ENCODE measurements around the gene CREBRF. TPM values are rescaled to one million over a fixed set of nuclear protein-coding genes. Genes with fewer than 3 reads are reported as not detected.
"Not testable (repeated sequence)": the region's sequence is repeated elsewhere in the genome, so short reads cannot be mapped to it uniquely, and the experiment has no call there.

CREBRF gene
- total RNA-seq, 2 donors from 2014 or later, result 9.8 to 16.5 TPM

DNA sequence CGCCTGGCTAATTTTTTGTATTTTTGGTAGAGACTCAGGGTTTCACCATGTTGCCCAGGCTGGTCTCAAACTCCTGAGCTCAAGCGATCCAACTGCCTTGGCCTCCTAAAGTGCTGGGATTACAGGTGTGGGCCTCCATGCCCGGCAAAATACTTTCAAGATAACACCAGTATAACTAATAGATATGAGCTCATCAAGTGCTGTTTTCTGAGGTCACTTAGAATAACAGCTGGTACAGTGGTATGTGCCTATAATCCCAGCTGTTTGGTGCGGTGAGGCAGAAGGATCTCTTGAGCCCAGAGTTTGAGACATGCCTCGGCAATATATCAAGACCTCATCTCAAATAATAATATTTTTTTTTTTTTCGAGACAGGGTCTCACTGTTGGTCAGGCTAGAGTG, 30.5 kb upstream of the CREBRF start:
- Mint-ChIP-seq H3K4me1 (ENCODE audit: low read depth in 2 of 2) (peaks cover 6 to 10% of the 10 kb centered on the region in 2 donors), H3K36me3 (peaks cover 8% of the 10 kb centered on the region), H3K9me3 (no peaks in the 10 kb centered on the region), H3K4me3 (no peak overlapping the region), H3K27ac (no peak overlapping the region), H3K27me3 (no peaks in the 10 kb centered on the region)
- DNase-seq (ENCODE audit: low spot score), result no peak
- ATAC-seq, result no peak

DNA sequence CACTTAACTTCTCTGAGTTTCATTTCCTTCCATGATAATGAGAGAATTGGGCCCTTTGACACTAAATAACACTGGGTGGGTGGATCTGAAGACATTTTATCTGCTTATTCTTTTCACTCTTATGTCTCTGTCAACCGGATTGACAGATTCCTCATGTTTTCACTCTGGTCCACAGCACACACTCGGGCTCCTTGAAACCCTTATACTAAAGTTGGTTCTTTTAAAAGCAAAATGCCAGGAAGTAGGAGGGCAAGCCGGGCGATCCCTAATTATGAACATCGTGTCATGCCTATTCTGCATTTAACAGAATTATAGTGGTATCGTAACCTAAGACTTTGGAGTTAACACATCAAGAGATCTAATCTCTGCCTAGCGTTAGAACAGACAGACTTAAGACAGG, 28.2 kb upstream of the CREBRF start:
- Mint-ChIP-seq H3K36me3 (peaks cover 4% of the 10 kb centered on the region), H3K27ac (no peak overlapping the region), H3K4me3 (no peak overlapping the region), H3K4me1 (ENCODE audit: low read depth in 2 of 2) (peaks cover 3 to 10% of the 10 kb centered on the region in 2 donors), H3K9me3 (no peaks in the 10 kb centered on the region), H3K27me3 (no peaks in the 10 kb centered on the region)
- DNase-seq (ENCODE audit: low spot score) (no peak), ATAC-seq (no peak)

DNA sequence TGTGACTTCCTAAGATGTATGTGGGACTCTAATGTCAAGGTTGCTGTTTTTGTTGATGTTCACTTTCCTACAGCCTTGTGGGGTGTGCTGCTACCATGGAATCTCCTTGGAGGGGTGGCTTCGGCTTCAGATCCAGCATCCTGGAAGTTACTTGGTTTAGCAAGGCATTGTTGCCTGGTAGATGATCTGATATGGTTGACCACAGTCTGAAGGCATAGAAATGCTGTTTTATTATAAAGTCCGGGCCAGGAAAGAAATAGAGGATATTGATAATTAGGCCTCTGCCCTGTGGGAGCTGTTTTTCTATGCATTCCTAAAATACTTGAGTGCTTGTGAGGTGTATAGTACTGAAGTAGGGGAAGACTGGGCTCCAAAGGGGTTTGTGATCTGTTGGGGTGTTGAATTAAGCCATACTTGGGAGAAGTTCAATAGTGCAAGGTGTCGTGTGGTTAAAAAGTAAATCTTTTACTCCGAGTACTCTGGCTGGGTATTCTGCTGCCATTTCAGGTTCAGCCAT, 27.3 kb upstream of the CREBRF start:
- peaks cover 4% of the 10 kb centered on the region for H3K36me3 Mint-ChIP-seq
- no peak overlapping the region for H3K4me3 Mint-ChIP-seq
- DNase-seq (ENCODE audit: low spot score) (no peak), ATAC-seq (no peak)
- H3K9me3 Mint-ChIP-seq, result no peaks in the 10 kb centered on the region
- H3K27ac Mint-ChIP-seq, result no peak overlapping the region
- no peaks in the 10 kb centered on the region for H3K27me3 Mint-ChIP-seq
- peaks cover 6 to 10% of the 10 kb centered on the region in 2 donors for H3K4me1 Mint-ChIP-seq (ENCODE audit: low read depth in 2 of 2)

DNA sequence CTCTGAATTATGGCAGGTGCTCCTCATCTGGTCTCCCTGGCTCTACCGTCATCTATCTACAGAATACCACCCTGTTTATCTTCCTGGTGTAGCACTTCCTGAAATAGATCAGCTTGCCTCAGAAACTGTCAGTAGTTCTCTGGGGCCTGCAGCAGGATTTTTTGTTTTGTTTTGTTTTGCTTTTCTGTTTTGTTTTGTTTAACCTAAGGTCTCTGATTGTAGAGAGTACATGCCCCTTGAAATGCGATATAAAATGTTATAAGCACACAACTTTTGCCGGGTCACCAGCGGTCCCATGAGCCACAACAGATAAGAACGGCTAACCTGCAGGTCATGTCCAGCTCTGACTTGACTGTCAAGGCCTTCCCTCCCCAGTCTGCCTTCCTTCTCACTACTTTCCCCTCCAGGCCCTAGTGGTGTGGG, 26.6 kb upstream of the CREBRF start:
- peaks cover 5% of the 10 kb centered on the region for H3K36me3 Mint-ChIP-seq
- no peak overlapping the region for H3K4me3 Mint-ChIP-seq
- no peak overlapping the region for H3K27ac Mint-ChIP-seq
- peaks cover 5 to 11% of the 10 kb centered on the region in 2 donors for H3K4me1 Mint-ChIP-seq (ENCODE audit: low read depth in 2 of 2)
- H3K27me3 Mint-ChIP-seq, result no peaks in the 10 kb centered on the region
- DNase-seq (ENCODE audit: low spot score), result no peak
- no peaks in the 10 kb centered on the region for H3K9me3 Mint-ChIP-seq
- no peak for ATAC-seq

DNA sequence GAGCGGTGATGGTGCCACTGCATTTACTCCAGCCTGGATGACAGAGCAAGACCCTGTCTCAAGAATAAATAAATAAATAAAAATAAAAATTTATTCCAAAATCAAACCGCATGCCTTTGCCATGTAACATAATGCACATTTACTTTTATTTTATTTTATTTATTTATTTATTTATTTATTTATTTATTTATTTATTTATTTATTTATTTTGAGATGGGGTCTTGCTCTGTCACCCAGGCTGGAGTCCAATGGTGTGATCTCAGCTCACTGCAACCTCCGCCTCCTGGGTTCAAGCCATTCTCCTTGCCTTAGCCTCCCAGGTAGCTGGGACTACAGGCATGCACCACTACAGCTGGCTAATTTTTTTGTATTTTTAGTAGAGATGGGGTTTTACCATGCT, 24.1 kb upstream of the CREBRF start:
- not testable (repeated sequence) for ATAC-seq, H3K27me3 Mint-ChIP-seq

DNA sequence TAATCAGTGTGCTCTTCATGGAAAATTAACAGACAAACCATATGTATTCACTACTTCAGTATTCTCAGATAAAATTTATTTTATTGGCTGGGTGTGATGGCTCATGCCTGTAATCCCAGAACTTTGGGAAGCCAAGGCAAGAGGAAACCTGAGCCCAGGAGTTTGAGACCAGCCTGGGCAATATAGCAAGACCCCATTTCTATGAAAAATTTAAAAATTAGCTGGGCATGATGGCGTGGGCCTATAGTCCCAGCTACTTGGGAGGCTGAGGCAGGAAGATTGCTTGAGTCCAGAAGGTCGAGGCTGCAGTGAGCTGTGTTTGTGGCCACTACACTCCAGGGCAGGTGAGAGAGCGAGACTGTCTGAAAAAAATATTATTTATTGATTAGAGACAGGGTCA, 23.4 kb upstream of the CREBRF start:
- no peak for DNase-seq (ENCODE audit: low spot score)
- no peaks in the 10 kb centered on the region for H3K27me3 Mint-ChIP-seq
- peaks cover 22 to 27% of the 10 kb centered on the region in 2 donors for H3K4me1 Mint-ChIP-seq (ENCODE audit: low read depth in 2 of 2)
- peaks cover 6% of the 10 kb centered on the region for H3K36me3 Mint-ChIP-seq
- no peak overlapping the region for H3K27ac Mint-ChIP-seq
- H3K9me3 Mint-ChIP-seq, result no peaks in the 10 kb centered on the region
- H3K4me3 Mint-ChIP-seq, result no peak overlapping the region
- ATAC-seq, result no peak

More for the DNA sequence above, 24.1 kb upstream of the CREBRF start:
- not testable (repeated sequence) for H3K4me3 Mint-ChIP-seq; H3K27ac Mint-ChIP-seq; H3K36me3 Mint-ChIP-seq; H3K9me3 Mint-ChIP-seq; DNase-seq (ENCODE audit: low spot score)
- H3K4me1 Mint-ChIP-seq (ENCODE audit: low read depth in 2 of 2), result peaks cover 22 to 29% of the 10 kb centered on the region in 2 donors

DNA sequence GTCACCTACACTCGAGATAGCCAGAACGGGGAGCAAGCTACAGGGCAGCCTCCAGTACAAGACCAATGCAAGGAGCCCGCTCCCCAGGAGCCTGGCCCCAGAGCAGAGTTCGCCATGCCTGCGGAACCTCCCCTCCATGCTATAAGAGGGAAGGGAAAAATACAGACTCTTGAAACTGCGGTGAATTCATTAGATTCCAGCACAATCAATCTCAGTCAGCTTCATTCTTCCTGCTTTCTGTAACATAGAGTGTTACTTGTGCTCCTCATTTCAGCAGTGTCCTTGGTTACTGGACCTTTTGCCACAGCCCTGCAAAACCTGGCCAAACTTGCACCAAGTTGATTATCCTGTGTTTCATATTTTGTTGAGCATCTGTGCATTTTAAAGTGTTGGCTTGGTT, 22.2 kb upstream of the CREBRF start:
- Mint-ChIP-seq H3K36me3 (peaks cover 6% of the 10 kb centered on the region), H3K9me3 (no peaks in the 10 kb centered on the region), H3K27ac (peak overlapping the region in 1 of 2 donors; percentile 78), H3K4me3 (no peak overlapping the region), H3K27me3 (no peaks in the 10 kb centered on the region), H3K4me1 (ENCODE audit: low read depth in 2 of 2) (peaks cover 22 to 24% of the 10 kb centered on the region in 2 donors)
- no peak for ATAC-seq
- no peak for DNase-seq (ENCODE audit: low spot score)

DNA sequence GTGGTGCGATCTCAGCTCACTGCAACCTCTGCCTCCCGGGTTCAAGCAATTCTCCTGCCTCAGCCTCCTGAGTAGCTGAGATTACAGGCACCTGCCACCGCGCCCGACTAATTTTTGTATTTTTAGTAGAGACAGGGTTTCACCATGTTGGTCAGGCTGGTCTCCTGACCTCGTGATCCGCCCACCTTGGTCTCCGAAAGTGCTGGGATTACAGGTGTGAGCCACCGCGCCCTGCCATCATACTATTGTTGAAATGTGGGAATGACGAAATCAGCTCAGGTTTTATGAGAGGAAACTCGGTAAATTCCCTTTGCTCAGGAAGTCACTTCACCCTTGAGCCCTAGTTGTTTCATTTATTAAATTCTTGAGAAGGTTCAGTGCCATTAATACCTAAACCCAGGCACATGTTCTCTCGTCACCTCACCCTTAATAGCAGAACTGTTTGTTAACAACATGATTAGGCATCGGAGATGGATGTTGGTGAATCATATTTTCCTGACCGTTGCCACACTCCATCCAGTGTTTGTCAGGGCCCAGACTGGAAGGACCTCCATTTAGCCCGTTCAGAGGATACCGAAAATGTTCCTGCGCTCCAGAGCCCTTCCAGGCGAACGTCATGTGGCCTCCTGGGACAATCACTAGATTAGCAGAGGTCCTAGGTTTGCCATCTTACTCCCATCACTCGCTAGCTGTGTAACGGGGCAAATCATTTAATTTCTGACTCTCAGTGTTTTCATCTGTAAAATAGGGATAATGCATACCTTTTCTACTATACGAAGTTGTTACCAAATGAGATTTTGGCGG, 20.0 kb upstream of the CREBRF start:
- H3K27ac Mint-ChIP-seq, result peak overlapping the region; percentile 66 to 78
- ATAC-seq (no peak), DNase-seq (ENCODE audit: low spot score) (no peak)
- peaks cover 6% of the 10 kb centered on the region for H3K36me3 Mint-ChIP-seq
- no peaks in the 10 kb centered on the region for H3K9me3 Mint-ChIP-seq
- peaks cover 24 to 25% of the 10 kb centered on the region in 2 donors for H3K4me1 Mint-ChIP-seq (ENCODE audit: low read depth in 2 of 2)
- no peaks in the 10 kb centered on the region for H3K27me3 Mint-ChIP-seq
- H3K4me3 Mint-ChIP-seq, result peak overlapping the region; percentile 79

DNA sequence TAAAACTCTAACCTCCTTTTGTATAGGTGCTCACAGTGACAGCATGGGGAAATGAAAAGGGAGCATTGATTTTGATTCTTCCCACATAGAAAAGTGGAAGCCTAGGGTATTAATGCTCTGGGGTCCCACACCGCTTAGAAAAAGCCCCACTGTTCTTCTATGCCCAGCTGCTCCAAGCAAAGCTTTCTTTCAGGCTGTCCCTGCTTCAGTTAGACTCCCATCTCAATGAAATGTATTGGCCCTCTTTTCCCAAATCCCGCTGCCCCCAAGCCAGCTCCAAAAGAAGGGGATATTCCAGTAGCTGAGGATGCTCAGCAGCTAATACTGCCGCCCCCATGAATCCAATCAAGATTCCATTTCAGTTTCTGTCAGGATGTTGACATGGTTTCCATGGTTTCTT, 17.0 kb upstream of the CREBRF start:
- Mint-ChIP-seq H3K9me3 (no peaks in the 10 kb centered on the region), H3K27ac (no peak overlapping the region), H3K4me3 (no peak overlapping the region), H3K4me1 (ENCODE audit: low read depth in 2 of 2) (peaks cover 22% of the 10 kb centered on the region in 2 donors), H3K36me3 (peaks cover 5% of the 10 kb centered on the region), H3K27me3 (no peaks in the 10 kb centered on the region)
- ATAC-seq (no peak), DNase-seq (ENCODE audit: low spot score) (no peak)

DNA sequence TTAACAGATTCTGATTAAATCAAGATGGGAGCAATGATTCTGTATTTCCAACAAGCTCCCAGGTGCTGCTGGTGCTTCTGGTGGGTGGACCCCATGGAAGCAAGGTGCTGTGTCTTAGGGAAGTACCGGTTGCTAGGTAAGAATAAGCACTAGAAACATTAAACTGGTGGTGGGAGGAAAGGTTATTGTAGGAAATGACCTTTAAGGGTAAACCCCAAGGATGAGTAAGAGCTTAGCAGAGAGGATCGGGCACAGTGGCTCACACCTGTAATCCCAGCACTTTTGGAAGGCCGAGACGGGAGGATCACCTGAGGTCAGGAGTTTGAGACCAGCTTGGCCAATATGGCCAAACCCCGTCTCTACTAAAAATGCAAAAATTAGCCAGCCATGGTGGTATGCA, 16.2 kb upstream of the CREBRF start:
- no peak overlapping the region for H3K27ac Mint-ChIP-seq
- H3K4me3 Mint-ChIP-seq, result no peak overlapping the region
- H3K4me1 Mint-ChIP-seq (ENCODE audit: low read depth in 2 of 2), result peaks cover 15 to 16% of the 10 kb centered on the region in 2 donors
- no peaks in the 10 kb centered on the region for H3K27me3 Mint-ChIP-seq
- no peaks in the 10 kb centered on the region for H3K9me3 Mint-ChIP-seq
- H3K36me3 Mint-ChIP-seq, result no peaks in the 10 kb centered on the region
- DNase-seq (ENCODE audit: low spot score) (no peak), ATAC-seq (no peak)

DNA sequence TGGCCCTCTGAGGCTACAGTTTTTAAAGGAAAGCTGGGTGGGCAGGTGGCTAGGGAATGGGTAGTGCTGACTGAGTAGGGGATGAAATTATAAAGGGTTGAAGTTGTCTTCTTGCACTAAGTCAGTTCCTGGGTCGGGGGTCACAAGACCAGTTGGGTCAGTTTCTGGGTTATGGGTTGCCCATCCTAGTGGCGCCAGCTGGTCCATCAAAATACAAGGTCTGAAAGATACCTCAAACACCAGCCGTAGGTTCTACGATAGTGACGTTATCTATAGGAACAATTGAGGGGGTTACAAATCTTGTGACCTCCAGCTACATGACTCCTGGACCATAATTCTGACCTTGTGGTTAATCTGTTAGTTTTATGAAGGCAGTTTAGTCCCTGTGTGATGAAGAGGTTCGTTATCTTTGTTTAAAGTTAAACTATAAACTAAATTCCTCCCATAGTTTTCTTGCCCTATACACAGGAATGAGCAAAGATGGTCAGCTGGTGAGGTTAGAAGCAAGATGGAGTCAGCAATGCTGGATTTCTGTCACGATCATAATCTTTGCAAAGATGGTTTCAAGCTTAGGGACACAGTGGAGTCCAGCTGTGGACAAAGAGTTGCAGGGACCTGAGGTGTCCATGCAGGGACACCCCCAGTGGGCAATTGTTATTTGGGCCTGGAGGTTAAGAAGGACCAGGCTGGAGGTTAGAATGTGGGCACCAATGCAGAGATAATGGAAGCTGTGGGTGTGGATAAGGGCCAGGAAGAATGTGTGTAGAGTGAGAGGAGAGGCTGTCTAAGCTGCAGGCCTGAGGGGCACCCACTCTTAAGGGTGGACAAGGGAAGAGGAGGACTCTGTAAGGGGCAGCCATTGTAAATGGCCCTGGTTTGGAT, 14.0 kb upstream of the CREBRF start:
- Mint-ChIP-seq H3K4me1 (ENCODE audit: low read depth in 2 of 2) (peaks cover 0 to 3% of the 10 kb centered on the region in 2 donors), H3K27me3 (no peaks in the 10 kb centered on the region), H3K27ac (no peak overlapping the region), H3K4me3 (no peak overlapping the region), H3K36me3 (no peaks in the 10 kb centered on the region), H3K9me3 (no peaks in the 10 kb centered on the region)
- DNase-seq (ENCODE audit: low spot score), result no peak
- ATAC-seq, result no peak

DNA sequence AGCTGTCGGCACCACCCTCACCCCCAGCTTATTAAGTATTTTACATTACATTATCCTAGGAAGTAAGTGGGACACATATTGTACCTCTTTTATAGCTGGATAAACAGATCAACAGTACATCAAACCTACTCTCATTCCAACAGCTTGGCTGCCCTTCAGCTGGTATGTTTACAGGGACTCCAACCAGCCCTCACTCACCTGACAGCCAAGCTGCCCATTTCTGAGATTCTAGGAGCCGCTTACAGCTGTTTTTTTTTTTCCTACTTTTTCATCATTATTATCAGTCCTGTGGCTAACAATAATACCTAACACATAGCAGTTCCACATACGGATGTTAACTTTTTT, 13.4 kb upstream of the CREBRF start:
- DNase-seq (ENCODE audit: low spot score) (no peak), ATAC-seq (no peak)
- H3K9me3 Mint-ChIP-seq, result no peaks in the 10 kb centered on the region
- H3K4me1 Mint-ChIP-seq (ENCODE audit: low read depth in 2 of 2), result peaks cover 0 to 3% of the 10 kb centered on the region in 2 donors
- no peaks in the 10 kb centered on the region for H3K27me3 Mint-ChIP-seq
- H3K36me3 Mint-ChIP-seq, result no peaks in the 10 kb centered on the region
- no peak overlapping the region for H3K4me3 Mint-ChIP-seq
- H3K27ac Mint-ChIP-seq, result no peak overlapping the region

DNA sequence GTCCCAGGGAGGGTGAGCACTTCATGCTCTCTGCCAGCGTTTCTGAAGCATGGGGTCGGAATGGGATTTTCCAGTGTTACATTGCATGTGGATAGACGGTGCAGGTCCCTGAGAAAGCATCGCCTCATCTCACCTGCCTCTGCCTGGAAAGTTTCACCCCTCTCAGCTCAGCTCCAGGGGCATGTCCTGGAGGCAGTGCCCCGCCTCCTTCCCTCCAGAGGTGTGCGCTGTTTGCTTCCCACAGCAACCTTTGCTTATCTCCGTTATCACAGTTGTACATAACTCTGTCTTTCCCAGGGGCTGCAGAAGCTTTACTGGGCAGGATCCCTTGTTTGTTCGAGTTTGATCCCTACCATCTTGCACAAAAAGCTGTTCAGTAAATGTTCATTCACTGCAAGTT, 10.7 kb upstream of the CREBRF start:
- Mint-ChIP-seq H3K4me1 (ENCODE audit: low read depth in 2 of 2) (no peaks in the 10 kb centered on the region), H3K27me3 (no peaks in the 10 kb centered on the region), H3K36me3 (no peaks in the 10 kb centered on the region), H3K4me3 (no peak overlapping the region), H3K27ac (no peak overlapping the region), H3K9me3 (no peaks in the 10 kb centered on the region)
- DNase-seq (ENCODE audit: low spot score), result no peak
- ATAC-seq, result no peak
